DOHH2 (cell line): Measurements from ENCODE around the gene ADGRE1.

Experiments
- H3F3A ChIP-seq: fragments of 200-600 bp; sonication (generic), shearing (Covaris generic); 2 replicates; pipeline ENCODE4 v1.6.0; 2016; ENCODE audit warnings: antibody characterized with exemption, mild to moderate bottlenecking; ENCODE audit not compliant: control insufficient read depth, insufficient read depth
- H3K27ac ChIP-seq: fragments of 200-600 bp; sonication (generic); 2 replicates; pipeline ENCODE4 v1.5.1; 2014; ENCODE audit warnings: low read depth, mild to moderate bottlenecking, low read length, moderate library complexity
- H3K27me3 ChIP-seq: fragments of 200-600 bp; sonication (generic); 2 replicates; pipeline ENCODE4 v1.6.1; 2014; ENCODE audit warnings: mild to moderate bottlenecking, low read length, mixed read lengths; ENCODE audit not compliant: control insufficient read depth
- H3K36me3 ChIP-seq: fragments of 200-600 bp; sonication (generic); 2 replicates; pipeline ENCODE4 v1.6.1; 2014; ENCODE audit warnings: mild to moderate bottlenecking, low read length, moderate library complexity, mixed read lengths; ENCODE audit not compliant: control insufficient read depth
- H3K4me1 ChIP-seq: fragments of 200-600 bp; sonication (generic); 2 replicates; pipeline ENCODE4 v1.6.1; 2014; ENCODE audit warnings: mild to moderate bottlenecking, low read length, mixed read lengths; ENCODE audit not compliant: control insufficient read depth
- H3K4me2 ChIP-seq: fragments of 200-600 bp; sonication (generic); 2 replicates; pipeline ENCODE4 v1.6.0; 2014; ENCODE audit warnings: mild to moderate bottlenecking, low read length, moderate library complexity
- H3K4me3 ChIP-seq: fragments of 200-600 bp; sonication (generic); 2 replicates; pipeline ENCODE4 v1.5.1; 2014; ENCODE audit warnings: mild to moderate bottlenecking, low read length, mixed read lengths
- H3K79me2 ChIP-seq: fragments of 200-600 bp; sonication (generic); 2 replicates; pipeline ENCODE4 v1.6.1; 2014; ENCODE audit warnings: mild to moderate bottlenecking, low read length, mixed read lengths; ENCODE audit not compliant: control insufficient read depth
- H3K9me2 ChIP-seq: fragments of 200-600 bp; sonication (generic); replicated peaks from 2 replicates; pipeline ENCODE4 v1.6.1; 2014; ENCODE audit warnings: mild to moderate bottlenecking, low read length, mixed read lengths; ENCODE audit not compliant: control insufficient read depth
- H3K9me3 ChIP-seq: fragments of 200-600 bp; sonication (generic); 2 replicates; pipeline ENCODE4 v1.6.1; 2014; ENCODE audit warnings: antibody characterized with exemption, low read length, mixed read lengths; ENCODE audit not compliant: control insufficient read depth, insufficient read depth
- H4K20me1 ChIP-seq: fragments of 200-600 bp; sonication (generic); 2 replicates; pipeline ENCODE4 v1.6.0; 2014; ENCODE audit warnings: low read depth, mild to moderate bottlenecking, antibody characterized with exemption, low read length, moderate library complexity; ENCODE audit not compliant: control insufficient read depth, insufficient read depth
- CTCF ChIP-seq: fragments of 200-600 bp; sonication (generic); IDR thresholded peaks from one replicate; pipeline ENCODE4 v1.5.1; 2014; ENCODE audit warnings: antibody characterized with exemption, mild to moderate bottlenecking, low read depth, low read length; ENCODE audit not compliant: poor library complexity, severe bottlenecking
- EZH2phosphoT487 ChIP-seq: fragments of 200-600 bp; sonication (generic); IDR thresholded peaks from 2 replicates; pipeline ENCODE4 v1.6.1; 2017; ENCODE audit warnings: borderline replicate concordance, mild to moderate bottlenecking, antibody characterized with exemption, low read length, moderate library complexity, mixed read lengths

Gene ADGRE1

GRCh38 chr19:6914321-6914720 lies 26.9 kb downstream of the ADGRE1 start:
- H3F3A ChIP-seq = no peaks in the 10 kb centered on the region
- no peaks in the 10 kb centered on the region for H3K79me2 ChIP-seq
- no peak overlapping the region for H3K4me3 ChIP-seq
- no peak overlapping the region for H3K27ac ChIP-seq
- peaks cover 13% of the 10 kb centered on the region; the same call in 1 of the 2 replicates for H3K9me3 ChIP-seq
- no peaks in the 10 kb centered on the region for H3K9me2 ChIP-seq
- no peaks in the 10 kb centered on the region for H3K36me3 ChIP-seq
- no peak overlapping the region for H3K4me2 ChIP-seq
- no peaks in the 10 kb centered on the region for H3K4me1 ChIP-seq
- H3K27me3 ChIP-seq = no peaks in the 10 kb centered on the region
- TF ChIP-seq EZH2phosphoT487 = no peak
- TF ChIP-seq CTCF = no peak
- no peaks in the 10 kb centered on the region for H4K20me1 ChIP-seq

- no peaks in the 10 kb centered on the region for H3F3A ChIP-seq
- H3K9me3 ChIP-seq = peaks cover 13% of the 10 kb centered on the region; the same call in 1 of the 2 replicates
- H3K79me2 ChIP-seq = no peaks in the 10 kb centered on the region
Observed at GRCh38 chr19:6916952-6917351, 29.6 kb downstream of the ADGRE1 start.

GRCh38 chr19:6925386-6925785 lies 38.0 kb downstream of the ADGRE1 start:
- Histone ChIP-seq H3K9me2 (no peaks in the 10 kb centered on the region), H4K20me1 (no peaks in the 10 kb centered on the region), H3K27ac (no peak overlapping the region), H3K4me3 (no peak overlapping the region), H3K4me2 (no peak overlapping the region), H3K4me1 (no peaks in the 10 kb centered on the region), H3F3A (no peaks in the 10 kb centered on the region), H3K36me3 (no peaks in the 10 kb centered on the region), H3K9me3 (0 out of 2 replicates have a peak, but pooled peaks cover 4% of the 10 kb centered on the region), H3K27me3 (no peaks in the 10 kb centered on the region), H3K79me2 (no peaks in the 10 kb centered on the region)
- TF ChIP-seq EZH2phosphoT487 = no peak
- no peak for TF ChIP-seq CTCF

More at GRCh38 chr19:6916952-6917351, 29.6 kb downstream of the ADGRE1 start:
- Histone ChIP-seq H3K4me3 (no peak overlapping the region), H3K4me1 (no peaks in the 10 kb centered on the region), H3K27ac (no peak overlapping the region), H3K36me3 (no peaks in the 10 kb centered on the region), H3K27me3 (no peaks in the 10 kb centered on the region), H3K9me2 (no peaks in the 10 kb centered on the region), H3K4me2 (no peak overlapping the region), H4K20me1 (no peaks in the 10 kb centered on the region)
- TF ChIP-seq EZH2phosphoT487 (no peak), CTCF (no peak)
